K562 (cell line): ENCODE results near the gene SLC8A2. TPM values are rescaled to one million over a fixed set of nuclear protein-coding genes. Genes with fewer than 3 reads are reported as not detected.

ENCODE experiments used
- ATF2 ChIP-seq: sonication (generic); formaldehyde crosslinking; IDR thresholded peaks from 2 replicates; pipeline ENCODE4 v1.8.1; 2022; ENCODE audit warnings: missing genetic modification reagents
- BCL6 ChIP-seq: fragments of 250-450 bp; sonication (Bioruptor Pico); IDR thresholded peaks from 2 replicates; pipeline ENCODE4 v1.4.0; 2020
- BMI1 ChIP-seq: fragments of 150-350 bp; IDR thresholded peaks from 2 replicates; pipeline ENCODE4 v1.6.1; 2014; ENCODE audit warnings: low read length
- CREM ChIP-seq: IDR thresholded peaks from 2 replicates; pipeline ENCODE4 v1.6.1; 2014; ENCODE audit warnings: antibody characterized with exemption, low read depth
- DEAF1 ChIP-seq: fragments of 450-650 bp; formaldehyde crosslinking; IDR thresholded peaks from 2 replicates; pipeline ENCODE4 v1.4.0; 2020; ENCODE audit warnings: mild to moderate bottlenecking, moderate library complexity
- E2F1 ChIP-seq: sonication (generic); formaldehyde crosslinking; IDR thresholded peaks from 2 replicates; pipeline ENCODE4 v1.8.1; 2023; ENCODE audit warnings: mild to moderate bottlenecking, missing genetic modification reagents, moderate library complexity
- GTF2E2 ChIP-seq: fragments of 200-800 bp; sonication (Bioruptor generic); IDR thresholded peaks from 2 replicates; pipeline ENCODE4 v1.6.1; 2016; ENCODE audit warnings: missing genetic modification characterization, missing compliant biosample characterization
- HDGF ChIP-seq: fragments of 450-650 bp; IDR thresholded peaks from 2 replicates; pipeline ENCODE4 v1.6.1; 2016
- HNRNPK ChIP-seq: fragments of 200-400 bp; formaldehyde crosslinking; IDR thresholded peaks from one replicate; pipeline ENCODE4 v1.6.1; 2018; ENCODE audit warnings: mild to moderate bottlenecking, low read depth, low read length; ENCODE audit not compliant: poor library complexity, severe bottlenecking
- MAFK ChIP-seq: IDR thresholded peaks from 2 replicates; pipeline ENCODE4 v1.6.1; 2011; ENCODE audit warnings: low read length, improper control_type of control experiment
- MYNN ChIP-seq, 2 experiments: sonication (generic); formaldehyde crosslinking in 1 of 2; IDR thresholded peaks; 2 replicates each; pipeline versions ENCODE4 v1.5.0 to v1.6.1; 2016 to 2020; ENCODE audit warnings: antibody characterized with exemption in 1 of 2, missing genetic modification reagents in 1 of 2
- RB1 ChIP-seq: fragments of 450-650 bp; IDR thresholded peaks from 2 replicates; pipeline ENCODE4 v1.6.1; 2017; ENCODE audit warnings: low read depth, mild to moderate bottlenecking
- SMC3 ChIP-seq: conservative IDR thresholded peaks from 2 replicates; pipeline ENCODE4 v1.6.1; 2011; ENCODE audit warnings: low read depth, low read length, improper control_type of control experiment; ENCODE audit not compliant: insufficient read depth
- SP1 ChIP-seq: sonication (generic); formaldehyde crosslinking; IDR thresholded peaks from 2 replicates; pipeline ENCODE4 v1.8.1; 2022; ENCODE audit warnings: mild to moderate bottlenecking, missing genetic modification reagents
- STAG1 ChIP-seq: sonication (generic); formaldehyde crosslinking; IDR thresholded peaks from 2 replicates; pipeline ENCODE4 v1.5.0; 2020; ENCODE audit warnings: missing genetic modification reagents, borderline replicate concordance
- VEZF1 ChIP-seq: fragments of 200-800 bp; sonication (Bioruptor generic); IDR thresholded peaks from 2 replicates; pipeline ENCODE4 v1.6.1; 2017; ENCODE audit warnings: missing genetic modification characterization, missing compliant biosample characterization
- ZBTB7A ChIP-seq: IDR thresholded peaks from 2 replicates; pipeline ENCODE4 v1.6.1; 2011; ENCODE audit warnings: low read depth, mild to moderate bottlenecking, low read length, moderate library complexity, borderline replicate concordance; ENCODE audit not compliant: control insufficient read depth
- ZNF263 ChIP-seq: sonication (generic); formaldehyde crosslinking; IDR thresholded peaks from 2 replicates; pipeline ENCODE4 v1.8.0; 2022; ENCODE audit warnings: mild to moderate bottlenecking, missing genetic modification reagents, borderline replicate concordance
- ZNF589 ChIP-seq: fragments of 200-800 bp; sonication (Bioruptor generic); IDR thresholded peaks from 2 replicates; pipeline ENCODE4 v1.6.1; 2016; ENCODE audit warnings: low read depth, missing genetic modification characterization, missing compliant biosample characterization
- polyA plus RNA-seq, 8 experiments: library from polyadenylated mRNA; depleted of rRNA in 4 of 8; stranded (reverse) in 5 of 8; unstranded in 3 of 8; fragments of >200 nt; fragmentation: Nextera tagmentation in 2 of 8; fragmentation: Illumina TruSeq in 1 of 8; extraction: Ambion mirVana in 2 of 8; extraction: Trizol in 1 of 8; gene quantifications; 2 replicates each; pipeline versions ENCODE4 v1.2.1 to v1.2.3, GENCODE V29; 2011 to 2014; ENCODE audit warnings: inconsistent platforms in 1 of 8, missing spikeins in 1 of 8
- total RNA-seq, 7 experiments: library from RNA; depleted of rRNA in 6 of 7; stranded (reverse); fragments of >200 nt in 6 of 7; fragmentation: Illumina TruSeq in 2 of 7; extraction: Trizol in 2 of 7; gene quantifications; 2 replicates each; pipeline versions ENCODE4 v1.2.1 to v1.2.3, GENCODE V29; 2011 to 2021; ENCODE audit warnings: low replicate concordance in 1 of 7

SLC8A2 gene
- total and polyA plus RNA-seq, 9 of the 15 experiments (the other 6 are each of a cell fraction or from before 2014, with no cell fraction given): 0.07 to 0.66 (median 0.24) TPM; not detected in 3

GRCh38 chr19:47436712-47437401 is 34.8 kb downstream of the SLC8A2 start (continued):
- TF ChIP-seq RB1 (peak; percentile 86), DEAF1 (CRISPR knock-in tag) (peak; percentile 81), SMC3 (peak; percentile 97), VEZF1 (CRISPR knock-in tag) (peak; percentile 11; the same call in 1 of the 2 replicates), MAFK (no peak), CREM (peak; percentile 58; the same call in 1 of the 2 replicates), ZBTB7A (no peak), E2F1 (CRISPR knock-in tag) (no peak), ZNF263 (CRISPR knock-in tag) (peak; percentile 46; the same call in 1 of the 2 replicates), BMI1 (peak; percentile 65; the same call in 1 of the 2 replicates), HDGF (no peak), ATF2 (CRISPR knock-in tag) (no peak), MYNN (IDR thresholded peaks at IDR 0.05) (peak; percentile 99), MYNN (CRISPR knock-in tag; IDR thresholded peaks at IDR 0.05) (peak; percentile 78; the same call in 1 of the 2 replicates), STAG1 (CRISPR knock-in tag) (peak; percentile 97), GTF2E2 (tag) (no peak), HNRNPK (no peak), BCL6 (no peak), ZNF589 (no peak), SP1 (CRISPR knock-in tag) (peak; percentile 63)
